GM23338 (cell line): ENCODE results near the gene RGS6. TPM values are rescaled to one million over a fixed set of nuclear protein-coding genes. Genes with fewer than 3 reads are reported as not detected.

Experiments used
- ATAC-seq: fragments of 200-7000 bp; cut with Tn5 transposase; 3 replicates; pipeline ENCODE4 v1.9.1; 2020
- DNase-seq: peaks from one replicate; pipeline ENCODE4 v3.0.0-alpha.2; 2015; ENCODE audit warnings: low spot score
- H2AFZ ChIP-seq: fragments of 200-600 bp; sonication (generic); 2 replicates; pipeline ENCODE4 v1.8.0; 2016; ENCODE audit warnings: antibody characterized with exemption, mild to moderate bottlenecking, moderate library complexity
- H3F3A ChIP-seq: fragments of 200-600 bp; sonication (generic); replicated peaks from 2 replicates; pipeline ENCODE4 v1.8.0; 2017; ENCODE audit warnings: antibody characterized with exemption, mixed run types, low read depth
- H3K27ac ChIP-seq: fragments of 200-600 bp; sonication (generic); 2 replicates; pipeline ENCODE4 v1.6.1; 2016; ENCODE audit warnings: low read depth
- H3K27me3 ChIP-seq: fragments of 200-600 bp; sonication (generic); 2 replicates; pipeline ENCODE4 v1.8.0; 2016; ENCODE audit warnings: mild to moderate bottlenecking, mixed run types, moderate library complexity; ENCODE audit not compliant: insufficient read depth
- H3K36me3 ChIP-seq: fragments of 200-600 bp; sonication (generic); 2 replicates; pipeline ENCODE4 v1.8.0; 2016; ENCODE audit warnings: mild to moderate bottlenecking; ENCODE audit not compliant: insufficient read depth
- H3K4me1 ChIP-seq: fragments of 200-600 bp; sonication (generic); 2 replicates; pipeline ENCODE4 v1.8.0; 2016; ENCODE audit warnings: mild to moderate bottlenecking, moderate library complexity; ENCODE audit not compliant: insufficient read depth
- H3K4me2 ChIP-seq: fragments of 200-600 bp; sonication (generic); 2 replicates; pipeline ENCODE4 v1.7.1; 2017; ENCODE audit warnings: mixed run types
- H3K4me3 ChIP-seq: fragments of 200-600 bp; sonication (generic); 2 replicates; pipeline ENCODE4 v1.6.1; 2016; ENCODE audit warnings: mixed run types
- H3K79me2 ChIP-seq: fragments of 200-600 bp; sonication (generic); replicated peaks from 2 replicates; pipeline ENCODE4 v1.8.0; 2017; ENCODE audit warnings: mild to moderate bottlenecking; ENCODE audit not compliant: insufficient read depth
- H3K9me2 ChIP-seq: fragments of 200-600 bp; sonication (generic); 2 replicates; pipeline ENCODE4 v1.8.0; 2017; ENCODE audit not compliant: insufficient read depth
- H4K20me1 ChIP-seq: fragments of 200-600 bp; sonication (generic); replicated peaks from 2 replicates; pipeline ENCODE4 v1.8.0; 2017; ENCODE audit warnings: mild to moderate bottlenecking; ENCODE audit not compliant: insufficient read depth
- H3K27ac Mint-ChIP-seq: 2 replicates; pipeline ENCODE4 v1.8.0; 2020; ENCODE audit warnings: inconsistent platforms, mild to moderate bottlenecking, moderate library complexity, mixed read lengths
- H3K27me3 Mint-ChIP-seq: 3 replicates; pipeline ENCODE4 v1.8.0; 2022; ENCODE audit warnings: low read depth, mild to moderate bottlenecking, moderate library complexity, mixed read lengths, inconsistent platforms; ENCODE audit not compliant: insufficient read depth, poor library complexity
- H3K36me3 Mint-ChIP-seq: 3 replicates; pipeline ENCODE4 v1.8.0; 2021; ENCODE audit warnings: low read depth, mild to moderate bottlenecking, inconsistent platforms, moderate library complexity, mixed read lengths
- H3K4me1 Mint-ChIP-seq: 3 replicates; pipeline ENCODE4 v1.8.0; 2020; ENCODE audit warnings: mild to moderate bottlenecking, inconsistent platforms, mixed read lengths
- H3K4me3 Mint-ChIP-seq: 3 replicates; pipeline ENCODE4 v1.8.0; 2021; ENCODE audit warnings: moderate library complexity, mild to moderate bottlenecking, inconsistent platforms, mixed read lengths
- H3K9me3 Mint-ChIP-seq: 3 replicates; pipeline ENCODE4 v1.8.0; 2020; ENCODE audit warnings: moderate library complexity, mild to moderate bottlenecking, inconsistent platforms, mixed read lengths
- CREB1 ChIP-seq: fragments of 250-450 bp; sonication (Bioruptor Pico); IDR thresholded peaks from 2 replicates; pipeline ENCODE4 v1.5.0; 2020; ENCODE audit warnings: low read depth, mild to moderate bottlenecking, moderate library complexity
- CTCF ChIP-seq, 2 experiments: fragments of 200-600 bp in 1 of 2; sonication (generic) in 1 of 2; conservative IDR thresholded peaks; 2 replicates each; pipeline versions ENCODE4 v1.5.1 to v1.6.1; 2016 to 2017; ENCODE audit warnings: antibody characterized with exemption in 2 of 2, low read depth in 2 of 2, mild to moderate bottlenecking in 2 of 2, moderate library complexity in 1 of 2
- EZH2 ChIP-seq: fragments of 200-600 bp; sonication (generic); IDR thresholded peaks from one replicate; pipeline ENCODE4 v1.8.0; 2017; ENCODE audit warnings: antibody characterized with exemption, mild to moderate bottlenecking, low read depth; ENCODE audit not compliant: unreplicated experiment
- JUNB ChIP-seq: IDR thresholded peaks from one replicate; pipeline ENCODE4 v1.6.1; 2016; ENCODE audit warnings: antibody characterized with exemption; ENCODE audit not compliant: unreplicated experiment
- POLR2AphosphoS5 ChIP-seq: IDR thresholded peaks from 2 replicates; pipeline ENCODE4 v1.6.1; 2016; ENCODE audit warnings: antibody characterized with exemption, low read depth
- STAT1 ChIP-seq: IDR thresholded peaks from one replicate; pipeline ENCODE4 v1.6.1; 2016; ENCODE audit warnings: antibody characterized with exemption; ENCODE audit not compliant: unreplicated experiment
- polyA plus RNA-seq: library from polyadenylated mRNA; unstranded; fragments of >200 nt; fragmentation: Nextera tagmentation; extraction: Ambion mirVana; gene quantifications from 2 replicates; pipeline ENCODE4 v1.2.1, GENCODE V29; 2016
- total RNA-seq: library from RNA; depleted of rRNA; stranded (reverse); fragments of >200 nt; shearing (Covaris generic); gene quantifications from 2 replicates; pipeline ENCODE4 v1.2.3, GENCODE V29; 2014
- TF ChIP-seq, protein P1 (sequence below): IDR thresholded peaks from 2 replicates; pipeline ENCODE4 v1.6.1; 2016; ENCODE audit warnings: antibody characterized with exemption

Gene RGS6
- total and polyA plus RNA-seq, 2 experiments from 2014 or later, result 0.66 to 0.83 TPM

- Histone ChIP-seq H3K4me3 (no peak overlapping the region), H3F3A (no peaks in the 10 kb centered on the region), H3K9me2 (peaks cover 5% of the 10 kb centered on the region; the same call in 1 of the 2 replicates), H4K20me1 (no peaks in the 10 kb centered on the region), H3K4me1 (no peaks in the 10 kb centered on the region), H3K27ac (no peak overlapping the region), H3K4me2 (no peak overlapping the region), H3K36me3 (no peaks in the 10 kb centered on the region), H3K27me3 (no peaks in the 10 kb centered on the region), H3K79me2 (no peaks in the 10 kb centered on the region), H2AFZ (no peak overlapping the region)
- no peak overlapping the region for H3K27ac Mint-ChIP-seq
- no peaks in the 10 kb centered on the region for H3K36me3 Mint-ChIP-seq
- no peak overlapping the region for H3K4me3 Mint-ChIP-seq
- TF ChIP-seq, protein P1, sequence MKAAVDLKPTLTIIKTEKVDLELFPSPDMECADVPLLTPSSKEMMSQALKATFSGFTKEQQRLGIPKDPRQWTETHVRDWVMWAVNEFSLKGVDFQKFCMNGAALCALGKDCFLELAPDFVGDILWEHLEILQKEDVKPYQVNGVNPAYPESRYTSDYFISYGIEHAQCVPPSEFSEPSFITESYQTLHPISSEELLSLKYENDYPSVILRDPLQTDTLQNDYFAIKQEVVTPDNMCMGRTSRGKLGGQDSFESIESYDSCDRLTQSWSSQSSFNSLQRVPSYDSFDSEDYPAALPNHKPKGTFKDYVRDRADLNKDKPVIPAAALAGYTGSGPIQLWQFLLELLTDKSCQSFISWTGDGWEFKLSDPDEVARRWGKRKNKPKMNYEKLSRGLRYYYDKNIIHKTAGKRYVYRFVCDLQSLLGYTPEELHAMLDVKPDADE, result no peak
- peaks cover 6% of the 10 kb centered on the region; the same call in 2 of the 3 replicates for H3K4me1 Mint-ChIP-seq
- DNase-seq (no peak), ATAC-seq (no peak)
- H3K9me3 Mint-ChIP-seq, result no peaks in the 10 kb centered on the region; the same call in 2 of the 3 replicates
- H3K27me3 Mint-ChIP-seq, result no peaks in the 10 kb centered on the region
Observed at GRCh38 chr14:72186523-72186922, 254.3 kb downstream of the RGS6 start.

- no peak overlapping the region for H3K4me3 Mint-ChIP-seq
- Histone ChIP-seq H3K9me2 (peaks cover 15% of the 10 kb centered on the region), H3K4me1 (no peaks in the 10 kb centered on the region), H3K36me3 (no peaks in the 10 kb centered on the region), H3K4me2 (no peak overlapping the region), H4K20me1 (no peaks in the 10 kb centered on the region), H3F3A (no peaks in the 10 kb centered on the region), H3K79me2 (no peaks in the 10 kb centered on the region), H3K27ac (no peak overlapping the region), H3K4me3 (no peak overlapping the region), H3K27me3 (no peaks in the 10 kb centered on the region), H2AFZ (no peak overlapping the region)
- ATAC-seq (no peak), DNase-seq (no peak)
- H3K27me3 Mint-ChIP-seq, result peaks cover 5% of the 10 kb centered on the region
- TF ChIP-seq STAT1 (no peak), CTCF (conservative IDR thresholded peaks at IDR 0.05; ENCODE audit: low read depth in 2 of 2) (no peak), CREB1 (no peak), JUNB (no peak), EZH2 (no peak), POLR2AphosphoS5 (no peak)
- no peak overlapping the region for H3K27ac Mint-ChIP-seq
- peaks cover 6% of the 10 kb centered on the region; the same call in 2 of the 3 replicates for H3K9me3 Mint-ChIP-seq
- peaks cover 3% of the 10 kb centered on the region; the same call in 1 of the 3 replicates for H3K36me3 Mint-ChIP-seq
- H3K4me1 Mint-ChIP-seq, result peaks cover 4% of the 10 kb centered on the region; the same call in 1 of the 3 replicates
Observed at GRCh38 chr14:72196237-72197015, 264.2 kb downstream of the RGS6 start.
